Naive thymus-derived CD4-positive, alpha-beta T cell (primary cell): ENCODE measurements around the gene CADM2. TPM values are rescaled to one million over a fixed set of nuclear protein-coding genes. Genes with fewer than 3 reads are reported as not detected.

Source experiments
- ATAC-seq: fragments of 150-1000 bp; cut with Tn5 transposase; 2 replicates; pipeline ENCODE4 v1.10.0; 2021; ENCODE audit warnings: mild to moderate bottlenecking, moderate library complexity
- CTCF ChIA-PET: fragments of 350-600 bp; sonication (Branson Sonifier 250); formaldehyde crosslinking; loops from one replicate; lab custom pipeline; 2021; ENCODE audit warnings: antibody characterized with exemption; lab: Charles Lee
- POLR2A ChIA-PET: fragments of 350-600 bp; sonication (Branson Sonifier 250); formaldehyde crosslinking; loops from one replicate; lab custom pipeline; 2021; ENCODE audit warnings: antibody characterized with exemption, inconsistent platforms; lab: Charles Lee
- DNase-seq, 9 donors: peaks; one replicate each; pipeline versions ENCODE4 v3.0.0 to v3.0.0-alpha.2; 2020 to 2022; ENCODE audit warnings: mixed read lengths in 1 of 9
- H3K27ac ChIP-seq: one replicate; pipeline ENCODE4 v1.7.0; 2013; ENCODE audit warnings: mild to moderate bottlenecking, low read depth, low read length, moderate library complexity
- H3K27me3 ChIP-seq, 2 donors: one replicate each; pipeline ENCODE4 v1.7.0; 2013; ENCODE audit warnings: low read length in 2 of 2, mild to moderate bottlenecking in 2 of 2, moderate library complexity in 2 of 2; ENCODE audit not compliant: control insufficient read depth in 2 of 2, insufficient read depth in 2 of 2
- H3K36me3 ChIP-seq, 3 experiments: 1 replicate in 2 of 3; 2 replicates in 1 of 3; pipeline ENCODE4 v1.7.0; 2013; ENCODE audit warnings: low read length in 3 of 3, mild to moderate bottlenecking in 3 of 3, moderate library complexity in 1 of 3; ENCODE audit not compliant: insufficient read depth in 3 of 3, control insufficient read depth in 2 of 3
- H3K4me1 ChIP-seq, 2 donors: one replicate each; pipeline ENCODE4 v1.7.0; 2013; ENCODE audit warnings: low read length in 2 of 2, mild to moderate bottlenecking in 2 of 2, moderate library complexity in 1 of 2; ENCODE audit not compliant: control insufficient read depth in 2 of 2, insufficient read depth in 2 of 2
- H3K4me3 ChIP-seq: 2 replicates; pipeline ENCODE4 v1.7.0; 2013; ENCODE audit warnings: mild to moderate bottlenecking, low read length
- H3K9me3 ChIP-seq, 3 experiments: 1 replicate in 2 of 3; 2 replicates in 1 of 3; pipeline ENCODE4 v1.7.0; 2013; ENCODE audit warnings: low read length in 3 of 3; ENCODE audit not compliant: control insufficient read depth in 2 of 3
- H3K27ac Mint-ChIP-seq, 9 donors: one replicate each; pipeline ENCODE4 v1.8.0; 2020 to 2022; ENCODE audit warnings: mixed read lengths in 9 of 9, mild to moderate bottlenecking in 8 of 9, moderate library complexity in 5 of 9, inconsistent platforms in 2 of 9
- H3K27me3 Mint-ChIP-seq, 5 donors: one replicate each; pipeline ENCODE4 v1.8.0; 2021 to 2022; ENCODE audit warnings: mixed read lengths in 5 of 5, mild to moderate bottlenecking in 1 of 5
- H3K36me3 Mint-ChIP-seq, 5 donors: one replicate each; pipeline ENCODE4 v1.8.0; 2020 to 2022; ENCODE audit warnings: mixed read lengths in 5 of 5, mild to moderate bottlenecking in 3 of 5, inconsistent platforms in 1 of 5
- H3K4me1 Mint-ChIP-seq, 7 donors: one replicate each; pipeline ENCODE4 v1.8.0; 2020 to 2022; ENCODE audit warnings: mixed read lengths in 7 of 7, mild to moderate bottlenecking in 3 of 7, inconsistent platforms in 1 of 7
- H3K4me3 Mint-ChIP-seq, 10 donors: one replicate each; pipeline ENCODE4 v1.8.0; 2020 to 2022; ENCODE audit warnings: mild to moderate bottlenecking in 10 of 10, mixed read lengths in 10 of 10, moderate library complexity in 6 of 10, inconsistent platforms in 2 of 10
- H3K9me3 Mint-ChIP-seq, 11 donors: one replicate each; pipeline ENCODE4 v1.8.0; 2020 to 2022; ENCODE audit warnings: mixed read lengths in 11 of 11, mild to moderate bottlenecking in 4 of 11, inconsistent platforms in 1 of 11, moderate library complexity in 1 of 11
- intact Hi-C, 2 donors: fragments of 100-400 bp; cut with micrococcal nuclease; formaldehyde crosslinking; loops; one replicate each; pipeline ENCODE4 v1.15.1; 2023
- polyA plus RNA-seq, 2 donors: library from polyadenylated mRNA; unstranded; fragments of 300-500 nt; fragmentation: Illumina TruSeq; gene quantifications; one replicate each; pipeline ENCODE4 v1.2.3, GENCODE V29; 2021
- total RNA-seq, 6 experiments: library from RNA in 5 of 6; stranded (reverse) in 5 of 6; gene quantifications; 1 replicate in 5 of 6; 2 replicates in 1 of 6; pipeline ENCODE4 v1.2.3 and lab custom pipeline; 2021 to 2026

The CADM2 gene
- total and polyA plus RNA-seq, 7 experiments from 2014 or later = 0.40 TPM; not detected in 6

- ATAC-seq (no peak), DNase-seq (no peak)
- H3K4me3 Mint-ChIP-seq = no peak overlapping the region
- CTCF ChIA-PET = no interaction called here
- H3K27me3 ChIP-seq = no peaks in the 10 kb centered on the region
- H3K27me3 Mint-ChIP-seq = no peaks in the 10 kb centered on the region
- H3K27ac Mint-ChIP-seq = no peak overlapping the region
- intact Hi-C loops = no loop called here
- H3K27ac ChIP-seq = no peak overlapping the region
- H3K4me3 ChIP-seq = no peak overlapping the region
- H3K4me1 ChIP-seq = no peaks in the 10 kb centered on the region
- no peaks in the 10 kb centered on the region for H3K36me3 ChIP-seq
- no peaks in the 10 kb centered on the region for H3K4me1 Mint-ChIP-seq
- H3K9me3 Mint-ChIP-seq = peaks cover 0 to 8% (median 0%) of the 10 kb centered on the region in 11 donors
- POLR2A ChIA-PET = no interaction called here
- H3K36me3 Mint-ChIP-seq = no peaks in the 10 kb centered on the region
- H3K9me3 ChIP-seq = no peaks in the 10 kb centered on the region
These were observed 353.5 kb downstream of the CADM2 start for GRCh38 chr3:85312331-85312730.

GRCh38 chr3:85313380-85313779 is 354.6 kb downstream of the CADM2 start:
- Histone ChIP-seq H3K27me3 (no peaks in the 10 kb centered on the region), H3K27ac (no peak overlapping the region), H3K36me3 (no peaks in the 10 kb centered on the region), H3K4me3 (no peak overlapping the region), H3K9me3 (no peaks in the 10 kb centered on the region), H3K4me1 (no peaks in the 10 kb centered on the region)
- DNase-seq (no peak), ATAC-seq (no peak)
- H3K4me1 Mint-ChIP-seq = no peaks in the 10 kb centered on the region
- no peaks in the 10 kb centered on the region for H3K27me3 Mint-ChIP-seq
- no peaks in the 10 kb centered on the region for H3K36me3 Mint-ChIP-seq
- POLR2A ChIA-PET = no interaction called here
- H3K4me3 Mint-ChIP-seq = no peak overlapping the region
- CTCF ChIA-PET = no interaction called here
- intact Hi-C loops = no loop called here
- H3K27ac Mint-ChIP-seq = no peak overlapping the region
- H3K9me3 Mint-ChIP-seq = peaks cover 0 to 10% (median 0%) of the 10 kb centered on the region in 11 donors

- Mint-ChIP-seq H3K27ac (no peak overlapping the region), H3K4me1 (no peaks in the 10 kb centered on the region), H3K27me3 (no peaks in the 10 kb centered on the region), H3K36me3 (no peaks in the 10 kb centered on the region), H3K4me3 (no peak overlapping the region), H3K9me3 (peaks cover 0 to 16% (median 3%) of the 10 kb centered on the region in 11 donors)
- ChIA-PET CTCF (no interaction called here), POLR2A (no interaction called here)
- Histone ChIP-seq H3K4me1 (no peaks in the 10 kb centered on the region), H3K27me3 (no peaks in the 10 kb centered on the region), H3K4me3 (no peak overlapping the region), H3K36me3 (no peaks in the 10 kb centered on the region), H3K27ac (no peak overlapping the region), H3K9me3 (peaks cover 0 to 4% (median 0%) of the 10 kb centered on the region in 3 experiments)
- ATAC-seq (no peak), DNase-seq (no peak)
- intact Hi-C loops = no loop called here
These were observed 357.5 kb downstream of the CADM2 start for GRCh38 chr3:85316252-85316651.

GRCh38 chr3:85321892-85322291 is 363.1 kb downstream of the CADM2 start:
- Mint-ChIP-seq H3K36me3 (no peaks in the 10 kb centered on the region), H3K4me3 (no peak overlapping the region), H3K9me3 (peaks cover 0 to 26% (median 3%) of the 10 kb centered on the region in 11 donors), H3K27ac (no peak overlapping the region), H3K27me3 (no peaks in the 10 kb centered on the region), H3K4me1 (no peaks in the 10 kb centered on the region)
- Histone ChIP-seq H3K4me3 (no peak overlapping the region), H3K27ac (no peak overlapping the region), H3K4me1 (no peaks in the 10 kb centered on the region), H3K27me3 (no peaks in the 10 kb centered on the region), H3K9me3 (peaks cover 0 to 4% (median 0%) of the 10 kb centered on the region in 3 experiments), H3K36me3 (no peaks in the 10 kb centered on the region)
- POLR2A ChIA-PET = no interaction called here
- no peak for DNase-seq
- no peak for ATAC-seq
- intact Hi-C loops = no loop called here
- CTCF ChIA-PET = no interaction called here

GRCh38 chr3:85330071-85330470 is 371.3 kb downstream of the CADM2 start:
- H3K27me3 ChIP-seq = no peaks in the 10 kb centered on the region
- H3K27ac ChIP-seq = no peak overlapping the region
- DNase-seq (no peak), ATAC-seq (no peak)
- ChIA-PET POLR2A (no interaction called here), CTCF (no interaction called here)
- H3K4me1 Mint-ChIP-seq = no peaks in the 10 kb centered on the region
- H3K27me3 Mint-ChIP-seq = no peaks in the 10 kb centered on the region
- peaks cover 0 to 9% (median 2%) of the 10 kb centered on the region in 11 donors for H3K9me3 Mint-ChIP-seq
- no peaks in the 10 kb centered on the region for H3K4me1 ChIP-seq
- no peak overlapping the region for H3K27ac Mint-ChIP-seq
- H3K4me3 Mint-ChIP-seq = no peak overlapping the region
- H3K4me3 ChIP-seq = no peak overlapping the region
- no peaks in the 10 kb centered on the region for H3K36me3 ChIP-seq
- H3K9me3 ChIP-seq = no peaks in the 10 kb centered on the region
- H3K36me3 Mint-ChIP-seq = no peaks in the 10 kb centered on the region
- intact Hi-C loops = no loop called here

GRCh38 chr3:85337895-85338294 is 379.1 kb downstream of the CADM2 start:
- CTCF ChIA-PET = no interaction called here

GRCh38 chr3:85342915-85343314 is 384.1 kb downstream of the CADM2 start:
- Mint-ChIP-seq H3K27me3 (no peaks in the 10 kb centered on the region), H3K9me3 (peaks cover 0 to 2% (median 0%) of the 10 kb centered on the region in 11 donors), H3K4me3 (no peak overlapping the region), H3K4me1 (no peaks in the 10 kb centered on the region), H3K27ac (no peak overlapping the region), H3K36me3 (no peaks in the 10 kb centered on the region)
- Histone ChIP-seq H3K36me3 (no peaks in the 10 kb centered on the region), H3K27me3 (no peaks in the 10 kb centered on the region), H3K4me1 (no peaks in the 10 kb centered on the region), H3K27ac (no peak overlapping the region), H3K9me3 (no peaks in the 10 kb centered on the region), H3K4me3 (no peak overlapping the region)
- DNase-seq (no peak), ATAC-seq (no peak)
- intact Hi-C loops = no loop called here
- POLR2A ChIA-PET = no interaction called here
- CTCF ChIA-PET = no interaction called here

More at GRCh38 chr3:85337895-85338294, 379.1 kb downstream of the CADM2 start:
- POLR2A ChIA-PET = no interaction called here
- H3K9me3 Mint-ChIP-seq = peaks cover 0 to 5% (median 0%) of the 10 kb centered on the region in 11 donors
- H3K27ac ChIP-seq = no peak overlapping the region
- no peaks in the 10 kb centered on the region for H3K36me3 ChIP-seq
- no peak overlapping the region for H3K27ac Mint-ChIP-seq
- H3K36me3 Mint-ChIP-seq = no peaks in the 10 kb centered on the region
- no peaks in the 10 kb centered on the region for H3K27me3 Mint-ChIP-seq
- H3K27me3 ChIP-seq = no peaks in the 10 kb centered on the region
- H3K4me3 ChIP-seq = no peak overlapping the region
- no peaks in the 10 kb centered on the region for H3K9me3 ChIP-seq
- no peaks in the 10 kb centered on the region for H3K4me1 Mint-ChIP-seq
- no peak for DNase-seq
- intact Hi-C loops = no loop called here
- ATAC-seq = no peak
- no peak overlapping the region for H3K4me3 Mint-ChIP-seq
- H3K4me1 ChIP-seq = no peaks in the 10 kb centered on the region
